GM19238 (cell line): ENCODE measurements around the gene ZNF708.
"Not testable (repeated sequence)": the region's sequence is repeated elsewhere in the genome, so short reads cannot be mapped to it uniquely, and the experiment has no call there.

Experiments
- DNase-seq: peaks from one replicate; pipeline ENCODE4 v3.0.0; 2011; ENCODE audit warnings: low spot score; ENCODE audit not compliant: insufficient read length

The ZNF708 gene

GRCh38 chr19:21328885-21329605 lies at the start of gene ZNF708:
TSS of gene ZNF708 (minus strand) at chr19:21329410. CDS start at chr19:21329212, 198 bp downstream.
- DNase-seq, result peak; percentile 72

GRCh38 chr19:21362291-21362690 lies 33.1 kb upstream of the ZNF708 start:
- DNase-seq, result no peak

- peak; percentile 83 for DNase-seq
Measured at GRCh38 chr19:21358768-21359451, 29.7 kb upstream of the ZNF708 start, which contains the start of gene ZNF738. TSS of gene ZNF738 (plus strand) at chr19:21359000. CDS start at chr19:21359141, 141 bp downstream.

- DNase-seq, result no peak
Measured at GRCh38 chr19:21352830-21353229, 23.6 kb upstream of the ZNF708 start.

- not testable (repeated sequence) for DNase-seq
Measured at GRCh38 chr19:21344841-21345240, 15.6 kb upstream of the ZNF708 start.

GRCh38 chr19:21335721-21336120 lies 6.5 kb upstream of the ZNF708 start:
- DNase-seq, result no peak

- no peak for DNase-seq
Measured at GRCh38 chr19:21328406-21328805, 804 bp downstream of the ZNF708 start.

GRCh38 chr19:21326169-21326568 lies 3.0 kb downstream of the ZNF708 start:
- DNase-seq, result no peak

GRCh38 chr19:21323000-21323399 lies 6.2 kb downstream of the ZNF708 start:
- no peak for DNase-seq

GRCh38 chr19:21322528-21322927 lies 6.7 kb downstream of the ZNF708 start:
- DNase-seq, result no peak

GRCh38 chr19:21321996-21322395 lies 7.2 kb downstream of the ZNF708 start:
- DNase-seq, result no peak

- DNase-seq, result no peak
Measured at GRCh38 chr19:21321134-21321533, 8.1 kb downstream of the ZNF708 start.

GRCh38 chr19:21317821-21318220 lies 11.4 kb downstream of the ZNF708 start:
- no peak for DNase-seq

GRCh38 chr19:21314676-21315075 lies 14.5 kb downstream of the ZNF708 start:
- no peak for DNase-seq

GRCh38 chr19:21312807-21313206 lies 16.4 kb downstream of the ZNF708 start:
- not testable (repeated sequence) for DNase-seq

- DNase-seq, result no peak
Measured at GRCh38 chr19:21308773-21309172, 20.4 kb downstream of the ZNF708 start.

GRCh38 chr19:21306881-21307479 lies 22.2 kb downstream of the ZNF708 start:
- DNase-seq, result not testable (repeated sequence)

- not testable (repeated sequence) for DNase-seq
Measured at GRCh38 chr19:21293768-21294167, 35.4 kb downstream of the ZNF708 start.

GRCh38 chr19:21269813-21270212 lies 59.4 kb downstream of the ZNF708 start:
- DNase-seq, result no peak

GRCh38 chr19:21264891-21265290 lies 64.3 kb downstream of the ZNF708 start:
- DNase-seq, result no peak

- no peak for DNase-seq
Measured at GRCh38 chr19:21264416-21264815, 64.8 kb downstream of the ZNF708 start.

GRCh38 chr19:21260848-21261381 lies 68.3 kb downstream of the ZNF708 start:
- DNase-seq, result not testable (repeated sequence)
